Gastroesophageal sphincter (tissue), 3 donors: ENCODE results near the gene ITGB1BP2.

Source experiments
- POLR2A ChIP-seq, 2 donors: fragments of 450-650 bp; IDR thresholded peaks; one replicate each; pipeline ENCODE4 v1.6.1; 2017; ENCODE audit warnings: antibody characterized with exemption in 2 of 2, mild to moderate bottlenecking in 2 of 2, moderate library complexity in 1 of 2
- TF ChIP-seq, protein P1 (sequence below), 4 experiments: fragments of 200-600 bp in 2 of 4; fragments of 450-650 bp in 2 of 4; sonication (generic) in 1 of 4; IDR thresholded peaks; one replicate each; pipeline ENCODE4 v1.5.1; 2017 to 2019; ENCODE audit warnings: antibody characterized with exemption in 4 of 4, mild to moderate bottlenecking in 2 of 4, moderate library complexity in 2 of 4

DNA sequence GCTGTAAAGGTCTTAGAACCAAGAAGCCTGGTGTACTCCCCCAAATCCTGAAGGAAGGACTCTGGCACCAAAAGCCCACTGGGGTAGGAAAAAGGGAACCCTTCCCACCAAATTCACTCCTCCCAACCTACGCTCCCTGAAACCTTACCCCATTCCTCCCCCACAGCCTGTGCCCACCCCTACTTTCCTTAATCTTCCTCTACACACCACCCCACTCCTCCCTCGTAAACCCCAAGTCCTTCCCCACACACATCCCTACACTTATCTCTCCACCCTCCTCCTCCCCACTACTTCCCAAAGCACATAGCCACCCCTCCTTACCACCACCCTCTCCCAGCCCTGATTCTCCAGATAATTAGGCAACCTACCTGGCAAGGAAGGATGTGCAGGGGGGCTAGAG is 49.3 kb upstream of the ITGB1BP2 start:
- no peak for TF ChIP-seq POLR2A (IDR thresholded peaks at IDR 0.05)
- TF ChIP-seq, protein P1, sequence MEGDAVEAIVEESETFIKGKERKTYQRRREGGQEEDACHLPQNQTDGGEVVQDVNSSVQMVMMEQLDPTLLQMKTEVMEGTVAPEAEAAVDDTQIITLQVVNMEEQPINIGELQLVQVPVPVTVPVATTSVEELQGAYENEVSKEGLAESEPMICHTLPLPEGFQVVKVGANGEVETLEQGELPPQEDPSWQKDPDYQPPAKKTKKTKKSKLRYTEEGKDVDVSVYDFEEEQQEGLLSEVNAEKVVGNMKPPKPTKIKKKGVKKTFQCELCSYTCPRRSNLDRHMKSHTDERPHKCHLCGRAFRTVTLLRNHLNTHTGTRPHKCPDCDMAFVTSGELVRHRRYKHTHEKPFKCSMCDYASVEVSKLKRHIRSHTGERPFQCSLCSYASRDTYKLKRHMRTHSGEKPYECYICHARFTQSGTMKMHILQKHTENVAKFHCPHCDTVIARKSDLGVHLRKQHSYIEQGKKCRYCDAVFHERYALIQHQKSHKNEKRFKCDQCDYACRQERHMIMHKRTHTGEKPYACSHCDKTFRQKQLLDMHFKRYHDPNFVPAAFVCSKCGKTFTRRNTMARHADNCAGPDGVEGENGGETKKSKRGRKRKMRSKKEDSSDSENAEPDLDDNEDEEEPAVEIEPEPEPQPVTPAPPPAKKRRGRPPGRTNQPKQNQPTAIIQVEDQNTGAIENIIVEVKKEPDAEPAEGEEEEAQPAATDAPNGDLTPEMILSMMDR (IDR thresholded peaks at IDR 0.05): no peak
